Sigmoid colon (tissue), 4 donors: Measurements from ENCODE around the gene CALCA.

Experiments
- EP300 ChIP-seq, 4 donors: sonication (generic); formaldehyde crosslinking; IDR thresholded peaks; one replicate each; pipeline ENCODE4 v1.6.1; 2017; ENCODE audit warnings: antibody characterized with exemption in 4 of 4
- TF ChIP-seq, protein P1 (sequence below), 4 experiments: fragments of 450-650 bp in 3 of 4; fragments of 200-600 bp in 1 of 4; IDR thresholded peaks; one replicate each; pipeline ENCODE4 v1.5.1; 2016 to 2019; ENCODE audit warnings: antibody characterized with exemption in 4 of 4, mild to moderate bottlenecking in 3 of 4, moderate library complexity in 2 of 4

DNA sequence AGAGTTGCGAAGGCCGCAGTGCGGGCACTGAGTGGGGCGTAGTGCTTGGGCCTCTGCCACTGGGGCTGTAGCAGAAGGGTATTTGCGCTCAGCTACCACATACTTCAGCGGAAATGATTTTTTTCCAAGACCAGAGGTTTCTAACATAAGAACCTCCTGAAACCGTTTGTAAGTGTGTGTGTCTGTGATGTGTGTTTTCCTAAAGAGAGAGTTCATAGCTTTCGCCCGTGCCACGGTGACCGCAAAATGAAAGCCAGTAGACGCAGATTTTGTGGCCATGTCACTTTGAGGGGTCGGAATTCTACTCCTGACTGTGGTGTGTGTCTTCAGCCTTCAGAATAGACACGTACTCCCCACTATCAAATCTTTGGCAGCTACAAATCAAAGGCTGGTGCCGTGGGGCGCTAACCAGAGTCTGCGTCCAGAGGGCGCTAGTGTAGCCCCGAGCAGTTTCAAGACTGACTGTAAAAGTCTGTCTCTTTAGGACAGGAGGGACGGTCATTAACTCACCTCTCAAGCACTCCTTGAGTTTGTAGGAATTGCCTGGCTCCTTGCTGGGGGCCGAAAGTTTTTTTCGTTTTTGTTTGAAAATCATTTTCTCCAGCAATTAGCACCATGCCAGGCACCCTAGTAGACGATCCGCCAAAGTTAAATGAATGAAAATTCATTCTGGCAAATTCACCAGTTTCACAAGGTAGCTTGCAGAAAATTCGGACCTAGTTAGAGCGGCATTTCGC is 2.5 kb upstream of the CALCA start:
- TF ChIP-seq, protein P1, sequence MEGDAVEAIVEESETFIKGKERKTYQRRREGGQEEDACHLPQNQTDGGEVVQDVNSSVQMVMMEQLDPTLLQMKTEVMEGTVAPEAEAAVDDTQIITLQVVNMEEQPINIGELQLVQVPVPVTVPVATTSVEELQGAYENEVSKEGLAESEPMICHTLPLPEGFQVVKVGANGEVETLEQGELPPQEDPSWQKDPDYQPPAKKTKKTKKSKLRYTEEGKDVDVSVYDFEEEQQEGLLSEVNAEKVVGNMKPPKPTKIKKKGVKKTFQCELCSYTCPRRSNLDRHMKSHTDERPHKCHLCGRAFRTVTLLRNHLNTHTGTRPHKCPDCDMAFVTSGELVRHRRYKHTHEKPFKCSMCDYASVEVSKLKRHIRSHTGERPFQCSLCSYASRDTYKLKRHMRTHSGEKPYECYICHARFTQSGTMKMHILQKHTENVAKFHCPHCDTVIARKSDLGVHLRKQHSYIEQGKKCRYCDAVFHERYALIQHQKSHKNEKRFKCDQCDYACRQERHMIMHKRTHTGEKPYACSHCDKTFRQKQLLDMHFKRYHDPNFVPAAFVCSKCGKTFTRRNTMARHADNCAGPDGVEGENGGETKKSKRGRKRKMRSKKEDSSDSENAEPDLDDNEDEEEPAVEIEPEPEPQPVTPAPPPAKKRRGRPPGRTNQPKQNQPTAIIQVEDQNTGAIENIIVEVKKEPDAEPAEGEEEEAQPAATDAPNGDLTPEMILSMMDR (IDR thresholded peaks at IDR 0.05), result peak in 1 of 4 experiments; percentile 16
- TF ChIP-seq EP300 (IDR thresholded peaks at IDR 0.05), result no peak
